Nephron progenitor cell (in vitro differentiated cells): ENCODE data around the gene FABP1.

ENCODE experiments used
- DNase-seq: peaks from one replicate; pipeline ENCODE4 v3.0.0; 2021
- H3K27ac Mint-ChIP-seq: 2 replicates; pipeline ENCODE4 v1.8.0; 2021; ENCODE audit warnings: mild to moderate bottlenecking, moderate library complexity, mixed read lengths
- H3K27me3 Mint-ChIP-seq: 2 replicates; pipeline ENCODE4 v1.8.0; 2021; ENCODE audit warnings: mild to moderate bottlenecking, low read depth, mixed read lengths; ENCODE audit not compliant: poor library complexity
- H3K36me3 Mint-ChIP-seq: 2 replicates; pipeline ENCODE4 v1.8.0; 2021; ENCODE audit warnings: low read depth, mixed read lengths
- H3K4me1 Mint-ChIP-seq: 2 replicates; pipeline ENCODE4 v1.8.0; 2021; ENCODE audit warnings: mixed read lengths
- H3K4me3 Mint-ChIP-seq: 2 replicates; pipeline ENCODE4 v1.8.0; 2021; ENCODE audit warnings: mild to moderate bottlenecking, moderate library complexity, mixed read lengths
- H3K9me3 Mint-ChIP-seq: 2 replicates; pipeline ENCODE4 v1.8.0; 2021; ENCODE audit warnings: mild to moderate bottlenecking, moderate library complexity, mixed read lengths
- CTCF ChIP-seq: fragments of 200-600 bp; sonication (generic); IDR thresholded peaks from 2 replicates; pipeline ENCODE4 v1.5.0; 2021; ENCODE audit warnings: antibody characterized with exemption

Gene FABP1

DNA sequence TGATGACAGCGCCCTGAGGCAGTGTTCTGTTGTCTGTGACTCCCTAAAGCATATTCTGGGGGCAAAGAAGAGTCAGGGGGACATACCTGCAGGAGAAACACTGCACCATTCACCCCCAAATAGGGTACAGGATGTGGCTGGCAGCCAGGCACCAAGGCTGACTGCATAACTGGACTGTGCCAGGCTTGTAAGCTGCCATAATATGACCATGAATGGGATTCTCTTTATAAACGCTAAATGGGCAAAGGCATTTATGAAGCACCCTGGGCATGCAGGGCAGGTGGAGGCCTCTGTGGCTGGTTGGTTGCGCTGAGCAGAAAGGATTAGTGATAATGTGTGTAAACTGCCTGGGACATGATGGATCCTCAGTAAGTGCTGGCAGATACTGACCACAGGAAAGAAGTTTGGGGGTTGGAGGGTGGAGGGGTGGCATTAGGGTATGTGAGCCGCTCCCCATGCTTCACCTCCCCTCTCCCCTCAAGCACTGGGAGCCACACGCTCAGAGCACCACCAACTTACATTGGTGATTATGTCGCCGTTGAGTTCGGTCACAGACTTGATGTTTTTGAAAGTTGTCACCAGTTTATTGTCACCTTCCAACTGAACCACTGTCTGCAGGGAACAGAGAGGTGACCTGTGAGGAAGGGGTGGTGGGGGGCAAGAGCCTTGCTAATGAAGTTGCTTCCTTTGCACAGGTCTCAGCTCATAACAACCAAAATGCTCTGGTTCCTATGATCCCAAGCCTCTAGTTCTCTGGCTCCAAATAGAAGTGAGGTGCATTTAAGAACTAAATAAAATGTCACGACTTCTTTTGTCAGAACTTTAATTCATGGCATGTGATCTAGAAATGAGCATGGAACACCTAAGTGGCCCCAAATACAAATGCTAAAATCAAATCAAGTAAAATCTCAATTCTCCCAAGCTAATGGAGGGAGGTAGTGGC lies 3.6 kb downstream of the FABP1 start:
- Mint-ChIP-seq H3K9me3 (no peaks in the 10 kb centered on the region), H3K27ac (no peak overlapping the region), H3K4me1 (no peaks in the 10 kb centered on the region), H3K4me3 (no peak overlapping the region), H3K36me3 (no peaks in the 10 kb centered on the region), H3K27me3 (peaks cover 29% of the 10 kb centered on the region)
- DNase-seq: no peak
- no peak for TF ChIP-seq CTCF

DNA sequence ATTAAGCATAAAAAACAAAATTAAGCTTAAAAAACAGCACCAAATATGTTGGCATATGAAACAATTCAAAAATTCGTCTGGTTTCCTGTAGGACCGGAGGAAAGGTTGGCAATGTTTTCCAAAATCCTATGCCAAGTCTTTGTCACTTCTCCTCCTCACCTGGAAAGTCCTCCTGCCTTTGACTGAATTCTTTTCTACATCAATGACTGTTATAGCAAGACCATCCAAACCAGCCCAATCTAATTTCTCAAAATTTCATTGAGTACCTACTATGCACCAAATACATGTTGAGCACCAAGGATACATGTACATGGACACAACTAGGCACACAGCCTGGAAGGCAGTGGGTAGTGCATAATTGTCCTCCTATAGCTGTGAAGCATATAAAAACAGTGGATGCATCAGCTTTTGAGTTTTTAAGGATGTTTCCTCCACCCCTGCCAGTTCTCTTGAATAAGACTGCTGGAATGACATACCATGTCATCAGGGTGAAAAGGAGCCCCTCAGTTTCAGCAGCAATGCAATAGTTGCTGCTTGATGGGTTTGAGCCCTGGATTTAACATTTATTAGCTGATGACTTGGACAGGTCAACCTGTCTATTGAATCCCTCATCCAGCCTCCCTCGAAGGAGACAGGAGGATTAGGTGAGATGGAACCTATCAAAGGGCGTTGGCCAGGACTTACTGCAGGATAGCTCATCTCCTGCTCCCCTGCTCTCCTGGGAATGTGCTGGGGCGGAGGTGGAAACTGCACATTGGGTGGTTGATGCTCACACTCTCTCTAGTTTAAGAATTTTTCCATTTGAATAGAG lies 4.5 kb downstream of the FABP1 start:
- H3K4me1 Mint-ChIP-seq: no peaks in the 10 kb centered on the region
- peaks cover 32% of the 10 kb centered on the region for H3K27me3 Mint-ChIP-seq
- DNase-seq: no peak
- H3K27ac Mint-ChIP-seq: no peak overlapping the region
- no peak overlapping the region for H3K4me3 Mint-ChIP-seq
- H3K9me3 Mint-ChIP-seq: no peaks in the 10 kb centered on the region
- H3K36me3 Mint-ChIP-seq: no peaks in the 10 kb centered on the region
- TF ChIP-seq CTCF: no peak

DNA sequence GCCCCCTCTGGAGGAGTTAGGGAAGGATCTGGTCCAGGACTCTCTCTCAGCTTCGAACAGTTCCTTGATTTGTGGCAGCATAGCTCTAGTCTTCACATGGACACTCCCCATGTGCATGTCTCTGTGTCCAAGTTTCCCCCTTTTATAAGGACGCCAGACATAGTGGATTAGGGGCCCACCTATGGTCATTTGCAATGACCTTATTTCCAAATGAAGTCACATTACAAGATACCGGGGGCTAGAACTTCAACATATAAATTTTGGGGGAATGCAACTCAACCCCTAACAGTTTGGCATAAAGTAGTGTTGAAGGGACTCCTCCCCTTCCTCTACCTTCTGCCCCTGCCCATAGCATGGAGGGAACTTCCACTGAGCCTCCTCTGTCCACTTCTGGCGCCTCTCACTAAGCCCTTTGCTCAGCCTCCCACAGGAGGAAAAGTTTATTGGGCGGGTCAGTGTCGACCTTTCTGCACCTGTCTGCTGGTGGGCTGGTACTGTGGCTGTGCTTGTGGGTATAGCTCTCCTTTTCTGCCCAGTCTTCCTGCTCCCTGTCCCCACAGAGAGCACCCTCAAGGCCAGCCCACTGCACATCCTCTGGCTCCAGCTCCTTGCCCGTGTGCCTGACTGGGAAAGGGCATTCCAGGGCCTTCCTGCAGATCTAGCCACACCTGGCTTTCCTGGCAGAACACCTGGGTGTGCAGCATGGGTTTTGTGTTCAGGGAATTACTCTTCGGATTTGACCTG lies 5.5 kb downstream of the FABP1 start:
- Mint-ChIP-seq H3K9me3 (no peaks in the 10 kb centered on the region), H3K36me3 (no peaks in the 10 kb centered on the region), H3K4me3 (no peak overlapping the region), H3K27ac (no peak overlapping the region), H3K4me1 (no peaks in the 10 kb centered on the region), H3K27me3 (peaks cover 37% of the 10 kb centered on the region)
- TF ChIP-seq CTCF: no peak
- DNase-seq: no peak

GRCh38 chr2:88121678-88122077 lies 6.2 kb downstream of the FABP1 start:
- Mint-ChIP-seq H3K4me3 (no peak overlapping the region), H3K27ac (no peak overlapping the region), H3K27me3 (peaks cover 38% of the 10 kb centered on the region), H3K4me1 (no peaks in the 10 kb centered on the region), H3K36me3 (no peaks in the 10 kb centered on the region), H3K9me3 (no peaks in the 10 kb centered on the region)
- DNase-seq: no peak
- no peak for TF ChIP-seq CTCF

- Mint-ChIP-seq H3K36me3 (no peaks in the 10 kb centered on the region), H3K27me3 (peaks cover 19% of the 10 kb centered on the region), H3K4me1 (peaks cover 16% of the 10 kb centered on the region), H3K9me3 (no peaks in the 10 kb centered on the region), H3K4me3 (no peak overlapping the region), H3K27ac (peak overlapping the region; percentile 21)
- DNase-seq: no peak
- TF ChIP-seq CTCF: no peak
Observed at GRCh38 chr2:88117973-88118372, 9.9 kb downstream of the FABP1 start.
